HEK293 (cell line): Measurements from ENCODE around the gene HOXC5.

Experiments used
- CTCF ChIA-PET: fragments of 350-600 bp; formaldehyde crosslinking; extraction: SDS; loops from one replicate; lab custom pipeline; 2021; ENCODE audit warnings: antibody characterized with exemption; lab: Yijun Ruan, JAX
- POLR2A ChIA-PET: fragments of 300-600 bp; formaldehyde crosslinking; extraction: SDS; loops from one replicate; lab custom pipeline; 2020; ENCODE audit warnings: antibody characterized with exemption, inconsistent platforms; lab: Yijun Ruan, JAX
- H3K27ac ChIP-seq: fragments of 200-500 bp; sonication (Bioruptor generic); 2 replicates; pipeline ENCODE4 v1.5.1; 2014; ENCODE audit warnings: low read depth, low read length, control low read depth, inconsistent platforms; ENCODE audit errors: extremely low read depth
- H3K36me3 ChIP-seq, 2 experiments: fragments of 200-500 bp in 1 of 2; sonication (Bioruptor generic) in 1 of 2; 1 replicate in 1 of 2; 2 replicates in 1 of 2; pipeline ENCODE4 v1.5.1; 2014 to 2017; ENCODE audit warnings: inconsistent platforms in 2 of 2, low read length in 2 of 2; ENCODE audit not compliant: control insufficient read depth in 2 of 2, insufficient read depth in 1 of 2
- H3K4me1 ChIP-seq: fragments of 200-500 bp; sonication (Bioruptor generic); 2 replicates; pipeline ENCODE4 v1.5.1; 2014; ENCODE audit warnings: mild to moderate bottlenecking, low read length, inconsistent platforms; ENCODE audit not compliant: control insufficient read depth, insufficient read depth
- H3K4me3 ChIP-seq: 2 replicates; pipeline ENCODE4 v1.5.1; 2011; ENCODE audit warnings: low read depth, mild to moderate bottlenecking, control low read depth, low read length, moderate library complexity
- H3K9me3 ChIP-seq: fragments of 200-500 bp; sonication (Bioruptor generic); 2 replicates; pipeline ENCODE4 v1.5.1; 2014; ENCODE audit warnings: low read depth, low read length, inconsistent platforms; ENCODE audit not compliant: control insufficient read depth, insufficient read depth
- BCL11B ChIP-seq: fragments of 450-650 bp; formaldehyde crosslinking; IDR thresholded peaks from 2 replicates; pipeline ENCODE4 v1.5.1; 2016; ENCODE audit warnings: low read depth, missing biosample characterization, missing genetic modification characterization
- PRDM1 ChIP-seq: fragments of 450-650 bp; formaldehyde crosslinking; IDR thresholded peaks from 2 replicates; pipeline ENCODE4; 2016; ENCODE audit warnings: missing biosample characterization, missing genetic modification characterization
- SALL2 ChIP-seq: fragments of 450-650 bp; formaldehyde crosslinking; IDR thresholded peaks from 2 replicates; pipeline ENCODE4 v1.5.0; 2017; ENCODE audit warnings: missing biosample characterization, mild to moderate bottlenecking, missing genetic modification characterization, borderline replicate concordance
- ZBTB17 ChIP-seq: fragments of 450-650 bp; formaldehyde crosslinking; IDR thresholded peaks from 2 replicates; pipeline ENCODE4 v1.5.1; 2016; ENCODE audit warnings: missing biosample characterization, missing genetic modification characterization
- ZBTB7A ChIP-seq: fragments of 450-650 bp; formaldehyde crosslinking; IDR thresholded peaks from 2 replicates; pipeline ENCODE4 v1.5.1; 2016; ENCODE audit warnings: low read depth, missing biosample characterization, missing genetic modification characterization
- ZNF324 ChIP-seq: fragments of 450-650 bp; formaldehyde crosslinking; IDR thresholded peaks from 2 replicates; pipeline ENCODE4 v1.5.1; 2016; ENCODE audit warnings: missing biosample characterization, missing genetic modification characterization
- ZNF423 ChIP-seq: fragments of 450-650 bp; formaldehyde crosslinking; IDR thresholded peaks from 2 replicates; pipeline ENCODE4 v1.5.1; 2016; ENCODE audit warnings: missing biosample characterization, missing genetic modification characterization
- ZNF610 ChIP-seq: fragments of 450-650 bp; formaldehyde crosslinking; IDR thresholded peaks from 2 replicates; pipeline ENCODE4 v1.5.1; 2016; ENCODE audit warnings: missing biosample characterization, missing genetic modification characterization, borderline replicate concordance
- ZNF660 ChIP-seq: fragments of 450-650 bp; IDR thresholded peaks from 2 replicates; pipeline ENCODE4 v1.5.1; 2018; ENCODE audit warnings: missing biosample characterization, mild to moderate bottlenecking, missing genetic modification characterization
- ZNF830 ChIP-seq: fragments of 450-650 bp; IDR thresholded peaks from 2 replicates; pipeline ENCODE4 v1.5.0; 2018; ENCODE audit warnings: missing biosample characterization, missing genetic modification characterization, low read depth, mild to moderate bottlenecking, moderate library complexity
- ZXDB ChIP-seq: fragments of 450-650 bp; formaldehyde crosslinking; IDR thresholded peaks from 2 replicates; pipeline ENCODE4 v1.5.1; 2016; ENCODE audit warnings: missing biosample characterization, missing genetic modification characterization
- TF ChIP-seq, protein P1 (sequence below): fragments of 450-650 bp; formaldehyde crosslinking; IDR thresholded peaks from 2 replicates; pipeline ENCODE4 v1.5.1; 2016; ENCODE audit warnings: missing biosample characterization, missing genetic modification characterization
- TF ChIP-seq, protein P2 (sequence below): fragments of 450-650 bp; formaldehyde crosslinking; IDR thresholded peaks from 2 replicates; pipeline ENCODE4 v1.5.1; 2016; ENCODE audit warnings: missing biosample characterization, missing genetic modification characterization
- TF ChIP-seq, protein P3 (sequence below): fragments of 450-650 bp; formaldehyde crosslinking; IDR thresholded peaks from 2 replicates; pipeline ENCODE4 v1.5.1; 2016; ENCODE audit warnings: missing biosample characterization, missing genetic modification characterization, borderline replicate concordance
- TF ChIP-seq, protein P4 (sequence below): fragments of 450-650 bp; formaldehyde crosslinking; IDR thresholded peaks from 2 replicates; pipeline ENCODE4 v1.5.1; 2017; ENCODE audit warnings: missing biosample characterization, missing genetic modification characterization
- TF ChIP-seq, protein P5 (sequence below): fragments of 450-650 bp; formaldehyde crosslinking; IDR thresholded peaks from 2 replicates; pipeline ENCODE4 v1.5.1; 2017; ENCODE audit warnings: missing biosample characterization, missing genetic modification characterization
- TF ChIP-seq, protein P6 (sequence below): fragments of 450-650 bp; formaldehyde crosslinking; IDR thresholded peaks from 2 replicates; pipeline ENCODE4 v1.5.1; 2017; ENCODE audit warnings: missing biosample characterization, mild to moderate bottlenecking, missing genetic modification characterization, moderate library complexity

HOXC5 gene

DNA sequence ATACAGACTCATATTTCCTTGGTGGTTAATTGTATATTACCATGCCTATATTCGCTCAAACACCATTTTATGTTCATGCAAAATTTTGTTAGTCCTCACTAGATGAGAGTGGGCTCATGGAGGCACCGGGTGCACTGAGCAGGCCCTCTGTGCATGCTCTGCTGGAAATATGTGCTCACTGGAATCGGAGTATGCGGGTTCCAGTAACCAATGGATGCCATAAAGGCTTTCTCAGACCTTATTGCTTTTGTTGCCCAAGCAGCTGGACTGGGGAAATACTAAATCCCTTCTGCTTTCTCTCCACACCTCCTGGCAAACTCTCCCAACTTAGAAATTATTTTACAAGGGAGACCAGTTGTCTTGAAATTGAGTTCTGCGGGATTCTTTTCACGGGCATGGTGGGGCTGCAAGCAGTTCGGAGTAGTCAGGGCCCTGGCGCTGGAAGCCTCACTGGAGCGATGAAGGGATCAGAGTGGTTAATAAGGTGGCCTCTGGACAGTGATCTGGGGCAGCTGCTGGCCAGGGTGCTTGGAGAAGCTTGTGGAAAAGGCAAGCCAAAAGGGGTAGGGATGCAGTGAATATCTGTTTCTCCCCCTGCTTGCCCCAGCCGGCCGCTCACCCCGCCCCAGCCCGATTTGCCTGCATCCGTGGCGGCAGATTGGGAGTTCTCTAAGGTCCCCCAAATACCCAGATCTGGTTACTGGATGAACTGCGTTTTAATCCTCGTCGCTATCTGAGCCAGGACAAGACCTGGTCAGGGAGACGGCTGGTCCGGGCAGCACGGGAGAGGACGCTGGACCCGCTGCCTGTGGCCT lies 12.1 kb upstream of the HOXC5 start:
- ChIA-PET CTCF (interaction anchor here (0.6 to 1.8 kb wide), 2 partner anchors 55 to 181 kb away, joined by 4 to 7 read pairs; no protein-coding TSS in a partner anchor), POLR2A (no interaction called here)
- peak overlapping the region; percentile 100; the same call in 1 of the 2 replicates for H3K27ac ChIP-seq
- no peaks in the 10 kb centered on the region for H3K36me3 ChIP-seq
- H3K4me1 ChIP-seq, result peaks cover 67% of the 10 kb centered on the region
- no peak overlapping the region for H3K4me3 ChIP-seq
- TF ChIP-seq PRDM1 (tag by site-specific recombination), result 0 out of 2 replicates have a peak, but pooled peaks have one; percentile 41
- TF ChIP-seq, protein P1, sequence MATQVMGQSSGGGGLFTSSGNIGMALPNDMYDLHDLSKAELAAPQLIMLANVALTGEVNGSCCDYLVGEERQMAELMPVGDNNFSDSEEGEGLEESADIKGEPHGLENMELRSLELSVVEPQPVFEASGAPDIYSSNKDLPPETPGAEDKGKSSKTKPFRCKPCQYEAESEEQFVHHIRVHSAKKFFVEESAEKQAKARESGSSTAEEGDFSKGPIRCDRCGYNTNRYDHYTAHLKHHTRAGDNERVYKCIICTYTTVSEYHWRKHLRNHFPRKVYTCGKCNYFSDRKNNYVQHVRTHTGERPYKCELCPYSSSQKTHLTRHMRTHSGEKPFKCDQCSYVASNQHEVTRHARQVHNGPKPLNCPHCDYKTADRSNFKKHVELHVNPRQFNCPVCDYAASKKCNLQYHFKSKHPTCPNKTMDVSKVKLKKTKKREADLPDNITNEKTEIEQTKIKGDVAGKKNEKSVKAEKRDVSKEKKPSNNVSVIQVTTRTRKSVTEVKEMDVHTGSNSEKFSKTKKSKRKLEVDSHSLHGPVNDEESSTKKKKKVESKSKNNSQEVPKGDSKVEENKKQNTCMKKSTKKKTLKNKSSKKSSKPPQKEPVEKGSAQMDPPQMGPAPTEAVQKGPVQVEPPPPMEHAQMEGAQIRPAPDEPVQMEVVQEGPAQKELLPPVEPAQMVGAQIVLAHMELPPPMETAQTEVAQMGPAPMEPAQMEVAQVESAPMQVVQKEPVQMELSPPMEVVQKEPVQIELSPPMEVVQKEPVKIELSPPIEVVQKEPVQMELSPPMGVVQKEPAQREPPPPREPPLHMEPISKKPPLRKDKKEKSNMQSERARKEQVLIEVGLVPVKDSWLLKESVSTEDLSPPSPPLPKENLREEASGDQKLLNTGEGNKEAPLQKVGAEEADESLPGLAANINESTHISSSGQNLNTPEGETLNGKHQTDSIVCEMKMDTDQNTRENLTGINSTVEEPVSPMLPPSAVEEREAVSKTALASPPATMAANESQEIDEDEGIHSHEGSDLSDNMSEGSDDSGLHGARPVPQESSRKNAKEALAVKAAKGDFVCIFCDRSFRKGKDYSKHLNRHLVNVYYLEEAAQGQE, result peak; percentile 49; the same call in 1 of the 2 replicates
- TF ChIP-seq, protein P2, sequence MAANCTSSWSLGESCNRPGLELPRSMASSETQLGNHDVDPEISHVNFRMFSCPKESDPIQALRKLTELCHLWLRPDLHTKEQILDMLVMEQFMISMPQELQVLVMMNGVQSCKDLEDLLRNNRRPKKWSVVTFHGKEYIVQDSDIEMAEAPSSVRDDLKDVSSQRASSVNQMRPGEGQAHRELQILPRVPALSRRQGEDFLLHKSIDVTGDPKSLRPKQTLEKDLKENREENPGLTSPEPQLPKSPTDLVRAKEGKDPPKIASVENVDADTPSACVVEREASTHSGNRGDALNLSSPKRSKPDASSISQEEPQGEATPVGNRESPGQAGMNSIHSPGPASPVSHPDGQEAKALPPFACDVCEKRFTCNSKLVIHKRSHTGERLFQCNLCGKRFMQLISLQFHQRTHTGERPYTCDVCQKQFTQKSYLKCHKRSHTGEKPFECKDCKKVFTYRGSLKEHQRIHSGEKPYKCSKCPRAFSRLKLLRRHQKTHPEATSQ (tag by site-specific recombination), result no peak
- no peaks in the 10 kb centered on the region for H3K9me3 ChIP-seq

DNA sequence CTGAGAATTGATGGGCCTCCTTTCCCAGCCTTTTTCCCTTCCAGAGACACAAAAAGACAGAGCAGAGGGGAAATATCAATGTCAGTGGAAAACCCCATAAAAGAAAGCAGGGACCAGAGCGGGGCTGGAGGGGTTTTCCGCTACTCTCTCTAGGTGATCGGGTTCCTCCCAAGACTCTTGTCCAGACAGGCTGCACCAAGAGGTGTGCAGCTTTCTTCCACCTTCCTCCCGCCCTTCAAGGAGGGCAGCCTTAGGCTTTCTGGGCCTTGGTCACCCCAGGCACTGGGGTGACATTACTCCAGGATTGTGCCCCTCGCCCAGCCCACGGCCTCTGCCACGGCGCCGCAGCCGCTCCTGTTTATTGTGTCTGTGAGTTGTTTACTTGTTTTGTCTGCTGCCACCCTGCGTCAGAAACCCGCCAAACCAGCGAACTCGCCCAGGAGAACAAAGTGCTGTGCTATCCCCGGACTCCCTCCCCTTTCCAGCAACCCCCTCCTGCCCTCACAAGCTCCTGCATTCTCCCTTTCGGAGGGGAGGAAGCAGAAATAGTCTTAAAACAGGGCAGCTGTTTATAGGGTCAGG lies 11.3 kb upstream of the HOXC5 start:
- no peaks in the 10 kb centered on the region for H3K9me3 ChIP-seq
- ChIA-PET POLR2A (no interaction called here), CTCF (interaction anchor here (0.6 to 2.1 kb wide), 6 partner anchors 16 to 186 kb away, joined by 3 to 11 read pairs (median 4); no protein-coding TSS in a partner anchor)
- peaks cover 69% of the 10 kb centered on the region for H3K4me1 ChIP-seq
- peak overlapping the region; percentile 22; the same call in 1 of the 2 replicates for H3K27ac ChIP-seq
- H3K4me3 ChIP-seq, result no peak overlapping the region
- no peaks in the 10 kb centered on the region for H3K36me3 ChIP-seq
- no peak for TF ChIP-seq ZNF324 (tag by site-specific recombination)
- TF ChIP-seq, protein P3, sequence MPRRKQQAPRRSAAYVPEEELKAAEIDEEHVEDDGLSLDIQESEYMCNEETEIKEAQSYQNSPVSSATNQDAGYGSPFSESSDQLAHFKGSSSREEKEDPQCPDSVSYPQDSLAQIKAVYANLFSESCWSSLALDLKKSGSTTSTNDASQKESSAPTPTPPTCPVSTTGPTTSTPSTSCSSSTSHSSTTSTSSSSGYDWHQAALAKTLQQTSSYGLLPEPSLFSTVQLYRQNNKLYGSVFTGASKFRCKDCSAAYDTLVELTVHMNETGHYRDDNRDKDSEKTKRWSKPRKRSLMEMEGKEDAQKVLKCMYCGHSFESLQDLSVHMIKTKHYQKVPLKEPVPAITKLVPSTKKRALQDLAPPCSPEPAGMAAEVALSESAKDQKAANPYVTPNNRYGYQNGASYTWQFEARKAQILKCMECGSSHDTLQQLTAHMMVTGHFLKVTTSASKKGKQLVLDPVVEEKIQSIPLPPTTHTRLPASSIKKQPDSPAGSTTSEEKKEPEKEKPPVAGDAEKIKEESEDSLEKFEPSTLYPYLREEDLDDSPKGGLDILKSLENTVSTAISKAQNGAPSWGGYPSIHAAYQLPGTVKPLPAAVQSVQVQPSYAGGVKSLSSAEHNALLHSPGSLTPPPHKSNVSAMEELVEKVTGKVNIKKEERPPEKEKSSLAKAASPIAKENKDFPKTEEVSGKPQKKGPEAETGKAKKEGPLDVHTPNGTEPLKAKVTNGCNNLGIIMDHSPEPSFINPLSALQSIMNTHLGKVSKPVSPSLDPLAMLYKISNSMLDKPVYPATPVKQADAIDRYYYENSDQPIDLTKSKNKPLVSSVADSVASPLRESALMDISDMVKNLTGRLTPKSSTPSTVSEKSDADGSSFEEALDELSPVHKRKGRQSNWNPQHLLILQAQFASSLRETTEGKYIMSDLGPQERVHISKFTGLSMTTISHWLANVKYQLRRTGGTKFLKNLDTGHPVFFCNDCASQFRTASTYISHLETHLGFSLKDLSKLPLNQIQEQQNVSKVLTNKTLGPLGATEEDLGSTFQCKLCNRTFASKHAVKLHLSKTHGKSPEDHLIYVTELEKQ, result no peak
- TF ChIP-seq, protein P4, sequence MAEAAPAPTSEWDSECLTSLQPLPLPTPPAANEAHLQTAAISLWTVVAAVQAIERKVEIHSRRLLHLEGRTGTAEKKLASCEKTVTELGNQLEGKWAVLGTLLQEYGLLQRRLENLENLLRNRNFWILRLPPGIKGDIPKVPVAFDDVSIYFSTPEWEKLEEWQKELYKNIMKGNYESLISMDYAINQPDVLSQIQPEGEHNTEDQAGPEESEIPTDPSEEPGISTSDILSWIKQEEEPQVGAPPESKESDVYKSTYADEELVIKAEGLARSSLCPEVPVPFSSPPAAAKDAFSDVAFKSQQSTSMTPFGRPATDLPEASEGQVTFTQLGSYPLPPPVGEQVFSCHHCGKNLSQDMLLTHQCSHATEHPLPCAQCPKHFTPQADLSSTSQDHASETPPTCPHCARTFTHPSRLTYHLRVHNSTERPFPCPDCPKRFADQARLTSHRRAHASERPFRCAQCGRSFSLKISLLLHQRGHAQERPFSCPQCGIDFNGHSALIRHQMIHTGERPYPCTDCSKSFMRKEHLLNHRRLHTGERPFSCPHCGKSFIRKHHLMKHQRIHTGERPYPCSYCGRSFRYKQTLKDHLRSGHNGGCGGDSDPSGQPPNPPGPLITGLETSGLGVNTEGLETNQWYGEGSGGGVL (tag by site-specific recombination), result peak; percentile 91
- TF ChIP-seq ZXDB (tag by site-specific recombination), result peak; percentile 21; the same call in 1 of the 2 replicates
- TF ChIP-seq, protein P5, sequence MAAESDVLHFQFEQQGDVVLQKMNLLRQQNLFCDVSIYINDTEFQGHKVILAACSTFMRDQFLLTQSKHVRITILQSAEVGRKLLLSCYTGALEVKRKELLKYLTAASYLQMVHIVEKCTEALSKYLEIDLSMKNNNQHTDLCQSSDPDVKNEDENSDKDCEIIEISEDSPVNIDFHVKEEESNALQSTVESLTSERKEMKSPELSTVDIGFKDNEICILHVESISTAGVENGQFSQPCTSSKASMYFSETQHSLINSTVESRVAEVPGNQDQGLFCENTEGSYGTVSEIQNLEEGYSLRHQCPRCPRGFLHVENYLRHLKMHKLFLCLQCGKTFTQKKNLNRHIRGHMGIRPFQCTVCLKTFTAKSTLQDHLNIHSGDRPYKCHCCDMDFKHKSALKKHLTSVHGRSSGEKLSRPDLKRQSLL, result no peak
- TF ChIP-seq ZNF610, result 0 out of 2 replicates have a peak, but pooled peaks have one; percentile 25
- TF ChIP-seq ZNF423 (tag by site-specific recombination), result no peak
- no peak for TF ChIP-seq SALL2 (tag by site-specific recombination)
- TF ChIP-seq, protein P6, sequence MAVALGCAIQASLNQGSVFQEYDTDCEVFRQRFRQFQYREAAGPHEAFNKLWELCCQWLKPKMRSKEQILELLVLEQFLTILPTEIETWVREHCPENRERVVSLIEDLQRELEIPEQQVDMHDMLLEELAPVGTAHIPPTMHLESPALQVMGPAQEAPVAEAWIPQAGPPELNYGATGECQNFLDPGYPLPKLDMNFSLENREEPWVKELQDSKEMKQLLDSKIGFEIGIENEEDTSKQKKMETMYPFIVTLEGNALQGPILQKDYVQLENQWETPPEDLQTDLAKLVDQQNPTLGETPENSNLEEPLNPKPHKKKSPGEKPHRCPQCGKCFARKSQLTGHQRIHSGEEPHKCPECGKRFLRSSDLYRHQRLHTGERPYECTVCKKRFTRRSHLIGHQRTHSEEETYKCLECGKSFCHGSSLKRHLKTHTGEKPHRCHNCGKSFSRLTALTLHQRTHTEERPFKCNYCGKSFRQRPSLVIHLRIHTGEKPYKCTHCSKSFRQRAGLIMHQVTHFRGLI, result no peak
- no peak for TF ChIP-seq ZBTB7A
- TF ChIP-seq ZNF660, result no peak
- TF ChIP-seq ZNF830 (tag by site-specific recombination), result no peak
- TF ChIP-seq BCL11B (tag by site-specific recombination), result no peak
- TF ChIP-seq ZBTB17 (tag by site-specific recombination), result 0 out of 2 replicates have a peak, but pooled peaks have one; percentile 18
